ENCODE measurements around the gene PLCD3. TPM values are rescaled to one million over a fixed set of nuclear protein-coding genes. Genes with fewer than 3 reads are reported as not detected.
"Not testable (repeated sequence)": the region's sequence is repeated elsewhere in the genome, so short reads cannot be mapped to it uniquely, and the experiment has no call there.

The PLCD3 gene
- total RNA-seq, 4 donors from 2014 or later, result 38.6 to 186 (median 75.1) TPM

GRCh38 chr17:45128331-45128730, 4.0 kb downstream of the PLCD3 start:
- ATAC-seq, result no peak
- H3K4me1 ChIP-seq, result peaks cover 72 to 82% of the 10 kb centered on the region in 2 donors
- no peak overlapping the region for H3K4me3 ChIP-seq
- in situ Hi-C loops (cut with MboI; ENCODE audit: low sequenced_read_pairs in 4 of 4) (loop anchor here in 1 of 4 donors (25.0 kb wide), 1 partner anchor 216 kb away; the partner anchor contains the start of gene GFAP), intact Hi-C loops (cut with DNase I; ENCODE audit: low total_unique reads) (loop anchor here (2.0 kb wide), 1 partner anchor 18 kb away; no protein-coding TSS in a partner anchor)
- no peaks in the 10 kb centered on the region for H3K36me3 ChIP-seq
- H3K27me3 ChIP-seq, result no peaks in the 10 kb centered on the region
- no peak for DNase-seq
- TF ChIP-seq CTCF (IDR thresholded peaks at IDR 0.05 in 4 of 5, conservative IDR thresholded peaks at IDR 0.05 in 1 of 5) (no peak), POLR2A (IDR thresholded peaks at IDR 0.05) (no peak)
- H3K27ac ChIP-seq, result peak overlapping the region; percentile 93 to 100 (median 97)
- no peaks in the 10 kb centered on the region for H3K9me3 ChIP-seq

- TF ChIP-seq CTCF (IDR thresholded peaks at IDR 0.05 in 4 of 5, conservative IDR thresholded peaks at IDR 0.05 in 1 of 5) (no peak), POLR2A (IDR thresholded peaks at IDR 0.05) (no peak)
- peaks cover 74 to 80% of the 10 kb centered on the region in 2 donors for H3K4me1 ChIP-seq
- peak overlapping the region; percentile 93 to 100 (median 97) for H3K27ac ChIP-seq
- in situ Hi-C loops (cut with MboI; ENCODE audit: low sequenced_read_pairs in 4 of 4), result loop anchor here in 1 of 4 donors (25.0 kb wide), 1 partner anchor 215 kb away; the partner anchor contains the start of gene GFAP
- ATAC-seq (peak in 1 of 2 donors; percentile 5), DNase-seq (peak in 1 of 2 donors; percentile 68)
- no peaks in the 10 kb centered on the region for H3K27me3 ChIP-seq
- no peak overlapping the region for H3K4me3 ChIP-seq
- intact Hi-C loops (cut with DNase I; ENCODE audit: low total_unique reads), result loop anchor here (2.0 kb wide), 1 partner anchor 17 kb away; no protein-coding TSS in a partner anchor
- no peaks in the 10 kb centered on the region for H3K9me3 ChIP-seq
- H3K36me3 ChIP-seq, result no peaks in the 10 kb centered on the region
Observed at GRCh38 chr17:45127548-45128300, 4.6 kb downstream of the PLCD3 start.

- Histone ChIP-seq H3K9me3 (no peaks in the 10 kb centered on the region), H3K4me3 (no peak overlapping the region), H3K27ac (peak overlapping the region; percentile 93 to 100 (median 97)), H3K27me3 (no peaks in the 10 kb centered on the region), H3K36me3 (no peaks in the 10 kb centered on the region), H3K4me1 (peaks cover 77 to 82% of the 10 kb centered on the region in 2 donors)
- in situ Hi-C loops (cut with MboI; ENCODE audit: low sequenced_read_pairs in 4 of 4) (loop anchor here in 1 of 4 donors (25.0 kb wide), 1 partner anchor 215 kb away; the partner anchor contains the start of gene GFAP), intact Hi-C loops (cut with DNase I; ENCODE audit: low total_unique reads) (no loop called here)
- TF ChIP-seq CTCF (IDR thresholded peaks at IDR 0.05 in 4 of 5, conservative IDR thresholded peaks at IDR 0.05 in 1 of 5) (no peak), POLR2A (IDR thresholded peaks at IDR 0.05) (no peak)
- DNase-seq (no peak), ATAC-seq (no peak)
Observed at GRCh38 chr17:45127207-45127547, 5.1 kb downstream of the PLCD3 start.

- Histone ChIP-seq H3K9me3 (no peaks in the 10 kb centered on the region), H3K27ac (peak overlapping the region in 1 of 4 donors; percentile 69), H3K4me3 (no peak overlapping the region), H3K36me3 (no peaks in the 10 kb centered on the region), H3K27me3 (no peaks in the 10 kb centered on the region), H3K4me1 (peaks cover 67% of the 10 kb centered on the region in 2 donors)
- TF ChIP-seq POLR2A (IDR thresholded peaks at IDR 0.05) (no peak), CTCF (IDR thresholded peaks at IDR 0.05 in 4 of 5, conservative IDR thresholded peaks at IDR 0.05 in 1 of 5) (no peak)
- DNase-seq (no peak), ATAC-seq (no peak)
- in situ Hi-C loops (cut with MboI; ENCODE audit: low sequenced_read_pairs in 4 of 4) (loop anchor here in 1 of 4 donors (25.0 kb wide), 1 partner anchor 213 kb away; the partner anchor contains the start of gene GFAP), intact Hi-C loops (cut with DNase I; ENCODE audit: low total_unique reads) (no loop called here)
Observed at GRCh38 chr17:45125509-45125908, 6.8 kb downstream of the PLCD3 start.

GRCh38 chr17:45124797-45125122, 7.6 kb downstream of the PLCD3 start:
- H3K4me1 ChIP-seq, result peaks cover 59 to 60% of the 10 kb centered on the region in 2 donors
- H3K36me3 ChIP-seq; H3K4me3 ChIP-seq; H3K27me3 ChIP-seq; ATAC-seq; intact Hi-C loops (cut with DNase I; ENCODE audit: low total_unique reads); H3K9me3 ChIP-seq; DNase-seq: not testable (repeated sequence)
- H3K27ac ChIP-seq, result peak overlapping the region; percentile 46 to 69 (median 56)
- in situ Hi-C loops (cut with MboI; ENCODE audit: low sequenced_read_pairs in 4 of 4), result loop anchor here in 2 of 4 donors (25.0 kb wide), 1 partner anchor 212 kb away; the partner anchor contains the start of gene GFAP (in 2 of the 2)

Data from gastrocnemius medialis (tissue), 4 donors.